Activated CD8-positive, alpha-beta memory T cell treated with anti-CD3 and anti-CD28 coated beads for 48 hours (primary cell): ENCODE data around the gene TSPAN18.
A peak's percentile ranks its signal among the peaks of the same experiment; 100 is the strongest.

Experiments
- DNase-seq, 3 experiments: peaks; one replicate each; pipeline ENCODE4 v3.0.0-alpha.2; 2020; ENCODE audit warnings: low read depth in 2 of 3, low spot score in 2 of 3

TSPAN18 gene

GRCh38 chr11:44885065-44885810 is 158.5 kb downstream of the TSPAN18 start:
- no peak for DNase-seq

GRCh38 chr11:44885919-44886789 is 159.4 kb downstream of the TSPAN18 start:
- DNase-seq: no peak

DNA sequence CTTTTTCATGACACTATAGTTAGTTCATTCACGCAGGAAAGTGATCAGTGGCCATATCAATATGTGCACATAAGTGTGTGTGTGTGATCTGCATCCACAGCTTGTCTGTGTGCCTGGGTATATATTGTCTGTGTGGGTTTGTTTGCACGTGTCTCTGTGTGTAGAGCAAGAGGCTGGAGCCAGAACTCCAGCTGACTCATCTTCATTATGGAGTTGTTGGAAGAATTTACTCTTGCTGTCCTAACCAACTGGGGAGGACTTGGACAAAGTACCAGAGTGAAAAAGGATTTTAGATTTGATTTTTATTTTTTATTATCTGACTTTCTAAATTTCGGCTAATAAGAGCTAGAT is 160.0 kb downstream of the TSPAN18 start:
- DNase-seq: no peak

GRCh38 chr11:44887636-44888035 is 160.9 kb downstream of the TSPAN18 start:
- no peak for DNase-seq

DNA sequence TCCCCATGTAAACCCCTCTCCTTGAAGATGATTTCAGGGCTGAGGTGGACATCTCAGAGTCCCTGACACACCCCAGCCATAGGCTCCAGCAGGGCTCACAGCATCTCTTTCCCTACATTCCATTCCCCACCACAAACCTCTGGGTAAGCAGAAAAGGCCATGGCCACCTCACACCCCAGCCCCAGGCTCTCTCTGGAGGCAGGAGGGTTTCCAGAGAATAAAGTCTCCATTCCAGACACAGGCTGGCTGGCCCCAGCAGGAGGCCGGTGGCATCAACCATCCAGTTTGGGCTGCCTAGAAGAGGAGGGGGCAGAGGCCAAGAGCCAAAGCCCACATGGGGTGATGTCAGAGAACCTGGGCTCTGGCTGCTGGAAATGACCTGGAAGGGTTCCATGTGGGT is 162.5 kb downstream of the TSPAN18 start:
- no peak for DNase-seq

GRCh38 chr11:44892843-44893242 is 166.1 kb downstream of the TSPAN18 start:
- no peak for DNase-seq

DNA sequence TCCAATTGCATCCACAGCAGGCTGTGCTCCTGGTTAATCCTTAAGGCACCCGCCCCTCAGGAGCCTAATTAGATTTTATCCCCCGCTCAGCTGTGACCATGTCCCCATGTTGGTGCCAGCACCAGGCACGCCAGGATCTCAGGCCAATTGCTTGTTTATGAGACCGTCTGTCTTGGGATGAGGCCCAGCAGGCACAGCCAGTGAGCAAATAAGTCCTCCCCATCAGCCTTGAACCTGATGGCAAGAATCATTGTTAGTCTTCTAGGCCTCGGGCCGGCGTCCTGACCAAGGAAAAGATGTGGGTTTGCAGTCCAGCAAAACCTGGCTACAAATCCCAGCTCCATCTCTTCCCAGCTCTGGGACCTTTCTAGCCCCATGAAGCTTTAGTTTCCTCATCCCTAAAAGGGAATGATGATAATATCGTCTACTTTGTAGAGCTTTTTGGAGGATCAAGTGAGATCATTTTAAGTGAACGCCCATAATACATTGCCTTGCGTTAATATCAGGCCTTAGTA is 166.6 kb downstream of the TSPAN18 start:
- no peak for DNase-seq

DNA sequence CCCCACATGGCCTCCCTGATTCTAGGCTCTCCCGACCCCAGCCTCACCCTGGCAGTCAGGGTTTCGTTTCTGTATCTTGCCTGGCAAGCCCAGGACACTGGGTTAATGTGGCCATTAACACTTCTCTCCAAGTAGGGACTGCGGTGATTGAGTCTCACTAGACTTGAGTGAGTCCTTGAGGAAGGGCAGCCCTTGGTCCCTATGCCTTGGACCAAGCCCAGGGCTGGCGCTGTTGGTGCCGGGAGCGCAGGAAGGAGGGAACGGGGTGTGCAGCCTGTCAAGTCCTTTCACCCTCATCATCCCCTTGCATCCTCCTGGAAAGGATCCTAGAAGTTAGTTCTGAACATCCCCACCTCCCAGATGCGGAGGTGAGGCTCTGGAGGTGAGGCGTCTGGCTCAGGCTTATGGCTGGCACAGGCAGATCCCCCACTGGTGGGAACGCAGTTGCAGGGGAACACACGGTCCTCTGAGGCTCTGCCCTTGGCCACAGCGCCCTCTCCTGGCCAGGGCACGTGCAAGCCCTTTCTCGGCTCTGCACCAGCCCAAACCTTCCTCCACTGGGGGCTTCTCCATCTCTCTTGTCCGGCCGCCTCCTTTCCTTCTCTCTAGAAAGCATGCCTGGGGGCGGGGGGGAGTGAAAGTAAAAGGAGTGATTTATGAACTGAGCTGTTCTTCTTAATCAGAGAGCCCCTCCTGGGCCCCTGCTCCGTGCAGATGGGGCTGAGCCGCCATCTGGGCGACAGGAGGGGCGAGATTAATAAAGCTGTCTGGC is 167.3 kb downstream of the TSPAN18 start:
- peak in 2 of 3 experiments; percentile 27 to 62 for DNase-seq

DNA sequence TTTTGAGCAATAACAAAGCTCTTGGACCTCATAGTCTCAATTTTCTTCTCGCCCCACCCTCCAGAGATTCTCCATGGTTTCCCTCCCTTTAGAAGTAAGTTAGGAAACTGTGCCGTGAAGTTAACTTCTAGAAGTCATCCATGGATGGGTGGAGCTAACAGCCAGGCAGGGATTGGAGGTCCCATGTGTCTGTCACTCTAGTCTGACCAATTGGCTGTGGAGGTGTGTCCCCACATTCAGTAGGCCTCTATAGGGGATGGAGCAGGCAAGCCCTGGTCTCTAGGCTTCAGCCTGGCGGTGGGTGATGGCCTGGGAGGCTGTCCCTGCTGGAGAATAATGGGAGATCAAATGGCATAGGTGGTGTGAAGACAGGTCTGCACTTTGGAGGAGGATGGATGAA is 173.2 kb downstream of the TSPAN18 start:
- DNase-seq: no peak

DNA sequence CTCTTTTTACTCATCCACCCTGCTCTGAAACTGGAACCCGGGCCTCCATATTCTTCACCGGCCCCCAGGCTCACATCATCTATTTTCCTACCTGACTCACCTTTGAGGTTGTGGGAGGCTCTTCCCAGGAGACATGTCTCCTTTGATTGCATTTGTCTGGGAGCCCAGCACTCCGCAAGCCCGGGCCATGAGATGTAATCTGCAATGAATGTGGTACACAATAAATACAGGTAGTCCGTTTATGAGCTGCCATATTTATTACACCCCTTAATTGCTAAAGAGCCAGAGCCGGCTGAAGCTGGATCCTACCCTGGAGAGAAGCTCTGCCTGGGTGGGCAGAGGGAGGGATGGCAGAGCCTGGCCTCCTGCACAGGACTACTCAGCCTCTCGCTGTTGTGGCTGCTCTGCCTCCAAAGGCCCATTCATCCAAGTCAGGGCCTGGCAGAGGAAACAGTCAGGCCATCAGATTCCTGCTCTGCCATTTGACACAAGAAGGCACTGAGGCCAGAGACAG is 174.4 kb downstream of the TSPAN18 start:
- DNase-seq: no peak

DNA sequence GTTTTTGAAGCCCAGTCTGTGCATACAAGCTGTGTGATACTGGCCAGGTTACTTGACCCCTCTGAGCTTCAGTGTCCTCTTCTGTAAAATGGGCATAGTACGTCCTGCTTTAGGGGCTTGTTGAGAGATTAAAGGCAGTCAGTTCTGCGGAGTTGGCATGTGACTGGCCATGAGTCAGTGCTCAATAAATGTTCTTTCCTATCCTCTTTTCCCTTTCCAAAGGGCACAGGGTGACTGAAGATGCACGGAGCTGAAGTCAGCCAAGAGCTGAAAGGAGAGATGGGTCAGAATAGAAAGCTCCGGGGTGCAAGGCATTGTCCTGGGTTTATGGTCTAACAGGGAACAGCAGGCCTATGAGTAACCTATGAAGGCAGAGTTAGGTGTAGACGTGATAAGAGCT is 175.0 kb downstream of the TSPAN18 start:
- DNase-seq: no peak

DNA sequence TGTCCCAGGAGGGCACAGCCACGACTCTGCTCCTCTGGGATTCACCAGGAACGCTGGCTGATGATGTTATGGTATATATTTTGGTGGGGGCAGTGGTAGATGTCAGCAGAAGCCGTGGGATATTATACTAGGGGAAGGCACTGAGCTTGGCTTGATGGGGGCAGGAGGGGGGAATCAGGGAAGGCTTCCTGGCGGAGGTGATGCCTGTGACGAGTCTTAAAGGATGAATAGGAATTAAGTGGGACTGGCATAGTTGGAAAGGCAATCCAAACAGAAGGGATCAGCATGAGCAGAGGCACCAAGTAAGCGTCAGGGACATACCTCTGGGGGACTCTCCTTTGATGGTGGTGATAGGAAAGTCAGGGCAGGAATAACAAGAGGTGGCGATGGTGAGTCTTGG is 176.3 kb downstream of the TSPAN18 start:
- DNase-seq: no peak

DNA sequence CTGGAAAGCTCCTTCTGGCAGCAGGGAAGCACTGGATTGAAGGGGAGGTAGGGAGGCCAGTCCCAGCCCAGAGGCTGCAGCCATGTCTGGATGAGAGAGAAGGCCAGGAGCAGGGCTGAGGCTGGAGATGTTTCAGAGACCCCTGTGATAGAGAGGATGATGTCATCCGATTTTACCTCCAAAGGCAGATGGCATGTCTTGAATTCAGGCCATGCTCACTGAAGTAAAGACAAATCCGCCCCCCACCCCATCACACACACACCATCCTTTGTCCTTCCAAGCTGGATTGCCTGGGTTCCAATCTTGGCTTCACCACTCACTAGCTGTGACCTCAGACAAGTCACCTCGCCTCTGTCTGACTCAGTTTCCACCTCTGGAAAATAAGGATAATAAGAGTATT is 176.8 kb downstream of the TSPAN18 start:
- DNase-seq: no peak

DNA sequence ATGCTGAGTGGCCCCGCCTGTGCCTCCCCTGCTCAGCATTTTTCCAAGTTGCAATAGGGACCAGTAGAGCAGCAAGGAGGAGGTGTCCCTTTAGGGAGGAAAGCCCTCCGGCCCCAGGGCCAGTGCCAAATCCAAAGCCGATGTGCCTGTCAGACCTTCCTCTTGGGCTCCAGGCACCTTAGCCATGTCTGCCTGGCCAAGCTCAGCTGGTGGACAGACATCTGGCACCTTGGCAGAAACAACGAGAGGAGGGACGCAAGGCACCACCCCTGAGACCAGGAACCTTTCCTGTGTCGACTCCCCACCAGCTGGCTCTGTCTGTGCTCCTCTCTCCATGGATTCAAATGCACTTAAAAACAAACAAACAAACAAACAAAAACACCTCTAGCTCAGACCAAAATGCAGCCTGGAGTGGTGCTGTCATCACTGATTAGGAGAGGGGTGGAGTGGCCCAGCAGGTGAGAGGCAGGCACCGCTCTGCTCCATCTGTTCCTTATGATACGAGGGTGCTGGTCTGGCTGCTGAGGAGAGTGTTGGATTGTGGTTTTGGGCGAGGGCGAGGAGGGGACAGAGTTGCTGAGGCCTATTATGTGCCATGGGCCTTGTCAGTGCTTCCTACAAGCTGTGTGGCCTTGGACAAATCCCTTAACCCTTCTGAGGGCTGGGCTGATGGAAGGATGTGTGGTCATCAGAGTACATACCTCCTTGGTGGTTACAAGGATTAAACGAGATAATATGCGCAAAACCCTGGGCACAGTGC is 177.7 kb downstream of the TSPAN18 start:
- no peak for DNase-seq

DNA sequence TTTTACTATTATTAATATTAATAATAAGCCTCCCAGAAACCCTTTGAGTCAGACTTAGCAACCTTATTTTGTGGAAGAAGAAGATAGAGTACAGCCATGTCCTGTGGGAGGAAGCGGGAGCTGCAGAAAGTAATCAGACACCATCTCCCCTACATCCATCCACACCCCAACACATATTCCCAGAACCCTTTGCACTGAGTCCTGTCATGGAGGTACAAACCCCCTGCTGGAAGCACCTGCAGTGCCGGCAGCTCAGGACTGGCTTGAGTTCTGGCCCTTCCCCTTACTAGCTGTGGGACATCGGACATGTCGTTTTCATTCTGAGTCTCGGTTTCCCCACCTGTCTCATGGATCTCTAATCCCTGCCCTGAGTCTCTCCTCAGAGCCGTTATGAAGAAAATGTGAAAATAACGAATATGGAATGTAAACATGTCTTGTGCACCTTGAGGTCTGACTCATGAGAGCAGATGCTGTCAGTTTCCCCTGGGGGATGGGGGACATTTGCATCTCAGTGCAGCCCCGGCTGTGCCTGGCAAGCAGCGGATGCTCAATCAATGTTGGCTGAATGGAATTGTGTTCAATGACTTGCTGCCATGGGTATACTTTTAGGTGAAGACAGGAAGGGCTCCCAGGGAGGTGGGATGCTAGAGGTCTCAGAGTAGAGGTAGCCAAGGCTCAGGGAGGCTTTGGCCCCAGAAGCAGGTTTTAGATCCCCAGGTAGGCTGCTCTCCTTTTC is 178.5 kb downstream of the TSPAN18 start:
- no peak for DNase-seq

DNA sequence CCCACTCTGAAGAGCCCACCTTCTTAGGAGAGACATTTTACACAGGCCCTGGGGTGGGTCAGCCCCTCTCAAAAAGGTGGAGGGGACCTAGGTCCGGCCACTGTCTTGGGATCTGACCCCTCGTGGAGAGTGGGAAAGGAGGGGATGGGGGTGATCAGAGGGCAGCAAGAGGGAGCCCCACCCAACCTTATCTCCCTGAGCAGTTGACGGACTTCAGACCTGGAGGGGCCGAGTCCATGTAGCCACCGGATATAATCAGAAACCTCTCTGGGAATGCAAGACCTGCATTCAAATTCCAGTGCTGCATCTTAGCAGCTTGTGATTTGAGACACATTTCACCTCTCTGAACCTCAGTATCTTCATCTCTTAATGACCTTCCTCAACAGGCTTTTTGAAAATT is 179.9 kb downstream of the TSPAN18 start:
- DNase-seq: no peak

GRCh38 chr11:44909557-44909956 is 182.8 kb downstream of the TSPAN18 start:
- DNase-seq: no peak

DNA sequence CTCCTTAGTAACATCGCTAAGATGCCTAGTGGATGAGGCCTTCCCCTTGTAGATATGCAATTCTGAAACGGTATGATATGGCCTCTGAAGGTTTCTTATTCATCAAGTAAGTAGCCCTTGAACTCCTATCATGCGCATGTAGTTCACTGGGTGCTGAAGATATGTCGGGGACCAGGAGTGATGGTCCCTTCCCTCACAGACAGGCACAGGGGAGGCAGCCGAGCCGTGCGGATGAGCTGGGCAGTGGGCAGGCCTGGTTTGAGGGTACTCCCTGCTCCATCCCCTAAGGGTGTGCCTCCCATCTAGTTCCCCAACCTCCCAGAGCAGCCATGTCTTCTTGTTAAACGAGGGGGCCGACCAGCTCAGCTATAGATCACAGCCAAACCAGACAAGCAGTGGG is 183.8 kb downstream of the TSPAN18 start:
- DNase-seq: no peak

GRCh38 chr11:44911029-44911814 is 184.5 kb downstream of the TSPAN18 start:
- DNase-seq: peak; percentile 38 to 88 (median 81)
